Heart left ventricle (tissue), 13 donors: ENCODE measurements around the gene IQSEC1.

Experiments used
- POLR2A ChIP-seq, 2 donors: fragments of 450-650 bp; IDR thresholded peaks; one replicate each; pipeline ENCODE4 v1.6.1; 2017; ENCODE audit warnings: antibody characterized with exemption in 2 of 2, mild to moderate bottlenecking in 2 of 2, moderate library complexity in 2 of 2
- TF ChIP-seq, protein P1 (sequence below), 12 donors: fragments of 200-600 bp; sonication (generic) in 4 of 12; IDR thresholded peaks; one replicate each; pipeline versions ENCODE4 v1.5.0 to v1.8.0; 2018 to 2022; ENCODE audit warnings: antibody characterized with exemption in 12 of 12, mild to moderate bottlenecking in 5 of 12
- donor health status: ischemic (EF 13 %, LVEDD 7.1; RV severe dilation, severe dysfunction).
- donor health status: DM: no; HTN: yes; CAD: no.
- donor health status: DM: no; HTN: no; CAD: no.
- donor health status: ischemic (EF 25% LVEDD 6.9; RV normal size, moderate dysfunction).
- donor health status: ischemic (EF 25% LVEDD 5.7; RV mildly dilated, moderate dysfunction).
- donor health status: ischemic (EF 35%, LVEDD 5.7; RV mildly dilated, moderate dysfunction).
- donor health status: nonischemic (EF 11% LVEDD 7.7; RV severe dilation, severe dysfunction).
- donor health status: DM: yes; HTN: yes; CAD: no.
- donor health status: PGD.
- donor health status: ischemic (EF 29% LVEDD 5.4; RV normal size, mild dysfunction).
- donor health status: nonischemic (EF 23%, LVEDD 6.1; RV moderate dilation, normal function).

DNA sequence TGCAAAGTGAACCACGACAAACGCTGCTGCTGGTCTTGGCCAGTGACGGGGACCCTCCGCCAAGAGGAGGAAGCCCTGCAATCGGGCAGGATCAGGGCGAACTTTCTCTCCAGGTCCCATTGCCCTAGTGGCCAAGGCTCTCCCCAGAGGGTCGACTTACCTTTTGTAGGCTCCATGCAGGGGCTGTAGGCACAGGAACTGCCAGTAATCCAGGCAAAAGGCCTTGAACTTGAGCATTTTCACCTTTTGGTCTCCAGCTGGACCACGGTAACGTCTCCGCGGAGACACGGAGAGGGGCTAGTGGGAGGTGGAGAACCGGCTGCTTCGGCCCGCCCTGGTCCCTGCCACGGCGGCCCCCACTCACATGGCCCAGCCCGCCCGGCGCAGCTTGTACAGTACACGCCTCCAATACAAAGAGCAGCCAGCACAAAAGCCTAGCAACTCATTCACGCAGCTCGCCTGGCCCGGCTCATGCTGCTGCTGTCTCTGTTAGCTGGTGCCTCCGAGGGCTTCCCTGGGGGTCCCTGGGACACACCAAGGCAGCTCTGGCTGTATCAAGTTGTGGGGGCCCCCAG is 31.0 kb downstream of the IQSEC1 start:
- TF ChIP-seq, protein P1, sequence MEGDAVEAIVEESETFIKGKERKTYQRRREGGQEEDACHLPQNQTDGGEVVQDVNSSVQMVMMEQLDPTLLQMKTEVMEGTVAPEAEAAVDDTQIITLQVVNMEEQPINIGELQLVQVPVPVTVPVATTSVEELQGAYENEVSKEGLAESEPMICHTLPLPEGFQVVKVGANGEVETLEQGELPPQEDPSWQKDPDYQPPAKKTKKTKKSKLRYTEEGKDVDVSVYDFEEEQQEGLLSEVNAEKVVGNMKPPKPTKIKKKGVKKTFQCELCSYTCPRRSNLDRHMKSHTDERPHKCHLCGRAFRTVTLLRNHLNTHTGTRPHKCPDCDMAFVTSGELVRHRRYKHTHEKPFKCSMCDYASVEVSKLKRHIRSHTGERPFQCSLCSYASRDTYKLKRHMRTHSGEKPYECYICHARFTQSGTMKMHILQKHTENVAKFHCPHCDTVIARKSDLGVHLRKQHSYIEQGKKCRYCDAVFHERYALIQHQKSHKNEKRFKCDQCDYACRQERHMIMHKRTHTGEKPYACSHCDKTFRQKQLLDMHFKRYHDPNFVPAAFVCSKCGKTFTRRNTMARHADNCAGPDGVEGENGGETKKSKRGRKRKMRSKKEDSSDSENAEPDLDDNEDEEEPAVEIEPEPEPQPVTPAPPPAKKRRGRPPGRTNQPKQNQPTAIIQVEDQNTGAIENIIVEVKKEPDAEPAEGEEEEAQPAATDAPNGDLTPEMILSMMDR (IDR thresholded peaks at IDR 0.05): no peak
- TF ChIP-seq POLR2A (IDR thresholded peaks at IDR 0.05): no peak
